Bronchial epithelial cell (primary cell): Measurements from ENCODE around the gene DCAF8. TPM values are rescaled to one million over a fixed set of nuclear protein-coding genes. Genes with fewer than 3 reads are reported as not detected.
A peak's percentile ranks its signal among the peaks of the same experiment; 100 is the strongest.
"Not testable (repeated sequence)": the region's sequence is repeated elsewhere in the genome, so short reads cannot be mapped to it uniquely, and the experiment has no call there.

Source experiments
- DNase-seq: peaks from one replicate; pipeline ENCODE4 v3.0.0-alpha.2; 2010; ENCODE audit warnings: low read depth
- FAIRE-seq: peaks from 2 replicates; lab custom pipeline; 2011; peaks lifted over from hg19 to GRCh38; lab: Jason Lieb, UNC
- H3K27me3 ChIP-seq: 2 replicates; pipeline ENCODE4 v1.5.1; 2011; ENCODE audit warnings: low read length; ENCODE audit not compliant: control insufficient read depth, insufficient read depth
- H3K36me3 ChIP-seq: 2 replicates; pipeline ENCODE4 v1.5.1; 2011; ENCODE audit warnings: low read length; ENCODE audit not compliant: control insufficient read depth, insufficient read depth
- H3K4me3 ChIP-seq: 2 replicates; pipeline ENCODE4 v1.5.1; 2011; ENCODE audit warnings: mild to moderate bottlenecking, low read depth, low read length, control low read depth
- total RNA-seq: library from RNA; depleted of rRNA; stranded (reverse); fragments of >200 nt; gene quantifications from 2 replicates; pipeline ENCODE4 v1.2.1, GENCODE V29; 2014
- TF ChIP-seq, protein P1 (sequence below): IDR thresholded peaks from 2 replicates; pipeline ENCODE4 v1.5.1; 2011; ENCODE audit warnings: mild to moderate bottlenecking, moderate library complexity, low read length, control low read depth, inconsistent platforms; ENCODE audit not compliant: insufficient read depth, severe bottlenecking

DCAF8 gene
- total RNA-seq, 1 donor from 2014 or later, result 57.4 TPM

DNA sequence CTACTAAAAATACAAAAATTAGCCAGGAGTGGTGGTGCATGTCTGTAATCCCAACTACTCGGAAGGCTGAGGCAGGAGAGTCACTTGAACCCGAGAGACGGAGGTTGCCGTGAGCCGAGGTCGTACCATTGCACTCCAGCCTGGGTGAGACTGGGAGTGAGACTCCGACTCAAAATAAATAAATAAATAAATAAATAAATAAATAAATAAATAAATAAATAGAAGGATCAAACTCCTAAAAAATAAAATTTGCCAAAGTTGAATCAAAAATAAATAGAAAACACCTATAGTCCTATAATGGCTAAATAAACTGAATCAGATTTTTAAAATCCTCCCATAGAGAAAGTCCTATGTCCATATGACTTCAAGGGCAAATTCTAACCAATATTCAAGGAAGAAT lies 37.8 kb upstream of the DCAF8 start:
- DNase-seq, result no peak
- H3K36me3 ChIP-seq, result peaks cover 10% of the 10 kb centered on the region
- TF ChIP-seq, protein P1, sequence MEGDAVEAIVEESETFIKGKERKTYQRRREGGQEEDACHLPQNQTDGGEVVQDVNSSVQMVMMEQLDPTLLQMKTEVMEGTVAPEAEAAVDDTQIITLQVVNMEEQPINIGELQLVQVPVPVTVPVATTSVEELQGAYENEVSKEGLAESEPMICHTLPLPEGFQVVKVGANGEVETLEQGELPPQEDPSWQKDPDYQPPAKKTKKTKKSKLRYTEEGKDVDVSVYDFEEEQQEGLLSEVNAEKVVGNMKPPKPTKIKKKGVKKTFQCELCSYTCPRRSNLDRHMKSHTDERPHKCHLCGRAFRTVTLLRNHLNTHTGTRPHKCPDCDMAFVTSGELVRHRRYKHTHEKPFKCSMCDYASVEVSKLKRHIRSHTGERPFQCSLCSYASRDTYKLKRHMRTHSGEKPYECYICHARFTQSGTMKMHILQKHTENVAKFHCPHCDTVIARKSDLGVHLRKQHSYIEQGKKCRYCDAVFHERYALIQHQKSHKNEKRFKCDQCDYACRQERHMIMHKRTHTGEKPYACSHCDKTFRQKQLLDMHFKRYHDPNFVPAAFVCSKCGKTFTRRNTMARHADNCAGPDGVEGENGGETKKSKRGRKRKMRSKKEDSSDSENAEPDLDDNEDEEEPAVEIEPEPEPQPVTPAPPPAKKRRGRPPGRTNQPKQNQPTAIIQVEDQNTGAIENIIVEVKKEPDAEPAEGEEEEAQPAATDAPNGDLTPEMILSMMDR, result no peak
- no peaks in the 10 kb centered on the region for H3K27me3 ChIP-seq
- H3K4me3 ChIP-seq, result no peak overlapping the region
- no peak for FAIRE-seq

DNA sequence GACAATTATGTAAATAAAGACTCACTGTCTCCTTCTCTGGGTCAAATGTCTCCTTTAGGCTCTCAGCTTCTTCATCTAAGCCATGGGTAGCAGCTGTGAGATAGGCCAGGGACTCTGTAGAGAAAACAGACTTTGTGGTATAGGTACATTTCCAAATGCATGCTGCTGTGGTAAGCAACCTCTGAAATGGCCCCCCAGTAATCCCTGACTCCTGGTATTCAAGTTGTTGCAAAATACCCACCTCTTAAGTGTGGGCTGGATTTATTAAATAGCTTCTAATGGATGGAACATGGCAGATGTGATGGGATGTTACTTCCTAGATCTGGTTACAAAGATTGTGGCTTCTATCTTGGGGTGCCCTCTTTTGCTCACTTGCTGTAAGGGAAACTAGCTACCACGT lies 33.7 kb upstream of the DCAF8 start:
- TF ChIP-seq, protein P1, result no peak
- H3K27me3 ChIP-seq, result no peaks in the 10 kb centered on the region
- DNase-seq (no peak), FAIRE-seq (no peak)
- no peak overlapping the region for H3K4me3 ChIP-seq
- H3K36me3 ChIP-seq, result peaks cover 20% of the 10 kb centered on the region

DNA sequence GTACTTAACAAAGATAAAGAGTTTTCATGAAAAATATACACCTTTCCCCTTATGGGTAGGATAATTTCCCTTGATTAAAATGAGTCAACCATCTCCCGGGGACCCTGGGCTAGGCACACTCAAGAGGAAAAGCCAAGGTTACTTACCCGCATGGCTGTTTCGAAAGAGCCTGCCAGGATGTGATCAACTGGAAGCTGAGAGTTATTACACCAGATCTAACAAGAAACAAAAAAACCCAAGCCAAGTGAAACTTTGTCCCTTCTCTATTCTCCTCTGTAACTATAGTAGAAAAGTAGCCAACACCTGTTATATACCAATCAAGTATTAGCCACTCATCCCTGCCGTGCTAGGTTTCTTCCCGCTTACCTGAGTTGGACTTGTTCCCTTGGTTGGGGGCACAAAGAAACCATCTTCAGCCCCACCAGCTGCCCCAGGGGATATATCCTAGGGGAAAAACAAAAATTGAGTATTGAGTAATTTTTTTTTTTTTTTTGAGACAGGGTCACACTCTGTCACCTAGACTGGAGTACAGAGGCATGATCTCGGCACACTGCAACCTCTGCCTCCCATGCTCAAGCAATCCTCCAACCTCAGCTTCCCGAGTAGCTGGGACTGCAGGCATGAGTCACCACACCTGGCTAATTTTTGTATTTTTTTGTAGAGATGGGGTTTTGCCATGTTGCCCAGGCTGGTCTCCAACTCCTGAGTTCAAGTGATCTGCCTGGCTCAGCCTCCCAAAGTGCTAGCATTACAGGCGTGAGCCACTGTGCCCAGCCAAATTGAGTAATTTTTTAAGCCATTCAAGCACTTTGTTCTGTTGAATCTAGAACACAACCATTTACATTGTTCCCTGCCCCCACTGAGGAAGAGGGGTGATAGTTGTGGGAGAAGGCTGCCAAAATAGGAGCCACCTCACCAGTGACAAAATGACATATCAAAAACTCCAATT lies 30.9 kb upstream of the DCAF8 start:
- H3K27me3 ChIP-seq, result no peaks in the 10 kb centered on the region
- peaks cover 35% of the 10 kb centered on the region for H3K36me3 ChIP-seq
- FAIRE-seq (no peak), DNase-seq (no peak)
- TF ChIP-seq, protein P1, result no peak
- H3K4me3 ChIP-seq, result no peak overlapping the region

DNA sequence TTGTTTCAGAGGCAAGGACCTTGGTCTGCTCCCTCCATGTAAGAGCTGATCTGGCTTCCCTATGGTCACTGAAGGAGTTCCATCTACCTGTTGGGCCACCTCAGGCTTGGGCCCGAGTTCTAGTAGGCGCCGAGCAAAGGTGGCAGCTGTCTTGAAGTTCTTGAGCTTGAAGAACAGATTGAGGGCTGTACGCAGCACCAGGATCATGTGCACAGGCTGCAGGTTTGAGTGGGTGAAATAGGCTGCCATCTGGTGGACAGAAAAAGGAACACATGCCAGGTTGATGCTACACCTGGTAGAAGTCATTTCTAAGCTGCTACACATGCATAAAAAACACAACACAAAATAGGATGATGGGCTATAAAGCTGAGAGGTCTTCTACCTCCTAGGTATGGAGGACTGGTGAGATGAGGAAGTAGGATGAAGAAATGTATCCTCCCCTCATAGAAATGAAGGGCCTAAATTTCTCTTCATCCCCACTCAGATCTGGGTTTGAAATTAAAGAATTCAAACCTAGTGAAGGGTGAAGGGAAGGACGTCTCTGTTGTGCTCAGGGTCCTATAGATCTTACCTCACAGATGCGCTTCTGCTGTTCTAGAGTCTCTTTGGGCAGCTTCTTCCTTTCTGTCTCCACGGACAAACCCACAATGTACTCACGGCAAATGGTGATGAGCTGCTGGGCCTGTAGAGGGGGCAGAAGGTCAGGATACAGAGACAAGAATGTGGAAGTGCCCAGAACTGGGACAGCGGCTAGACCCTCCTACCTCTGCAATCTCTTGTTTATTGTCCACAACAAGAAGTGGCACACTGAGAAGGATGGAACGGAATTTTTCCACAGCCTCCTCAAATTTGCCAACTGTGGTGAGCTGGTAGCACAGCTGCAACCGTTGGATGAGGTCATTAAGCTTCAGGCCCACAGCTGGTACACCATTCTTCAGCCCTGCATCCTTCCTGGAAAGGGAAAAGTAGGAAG lies 29.2 kb upstream of the DCAF8 start:
- no peaks in the 10 kb centered on the region for H3K27me3 ChIP-seq
- DNase-seq (peak; percentile 70), FAIRE-seq (peak; percentile 40)
- peaks cover 30% of the 10 kb centered on the region for H3K36me3 ChIP-seq
- TF ChIP-seq, protein P1, result peak; percentile 79
- H3K4me3 ChIP-seq, result no peak overlapping the region

DNA sequence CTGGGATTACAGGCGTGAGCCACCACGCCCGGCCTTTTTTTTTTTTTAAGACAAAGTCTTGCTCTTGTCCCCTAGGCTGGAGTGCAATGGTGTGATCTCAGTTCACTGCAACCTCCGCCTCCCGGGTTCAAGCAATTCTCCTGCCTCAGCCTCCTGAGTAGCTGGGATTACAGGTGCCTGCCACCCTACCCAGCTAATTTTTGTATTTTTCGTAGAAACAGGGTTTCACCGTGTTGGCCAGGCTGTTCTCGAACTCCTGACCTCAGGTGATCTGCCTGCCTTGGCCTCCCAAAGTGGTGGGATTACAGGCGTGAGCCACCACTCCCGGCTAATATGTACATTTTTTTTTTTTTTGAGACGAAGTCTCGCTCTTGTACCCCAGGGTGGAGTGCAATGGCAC lies 25.4 kb upstream of the DCAF8 start:
- not testable (repeated sequence) for DNase-seq, FAIRE-seq, H3K27me3 ChIP-seq, H3K4me3 ChIP-seq
- peaks cover 20% of the 10 kb centered on the region for H3K36me3 ChIP-seq

DNA sequence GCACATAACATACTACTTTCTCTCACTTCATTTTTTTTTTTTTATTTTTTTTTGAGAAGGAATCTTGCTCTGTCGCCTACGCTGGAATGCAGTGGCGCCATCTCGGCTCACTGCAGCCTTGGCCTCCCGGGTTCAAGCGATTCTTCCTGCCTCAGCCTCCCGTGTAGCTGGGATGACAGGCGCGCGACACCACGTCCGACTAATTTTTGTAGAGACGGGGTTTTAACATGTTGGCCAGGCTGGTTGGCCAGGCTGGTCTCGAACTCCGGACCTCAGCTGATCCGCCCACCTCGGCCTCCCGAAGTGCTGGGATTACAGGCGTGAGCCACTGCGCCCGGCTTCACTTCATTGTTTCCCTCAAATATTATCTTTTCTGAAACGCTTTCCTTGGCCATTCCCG lies 23.2 kb upstream of the DCAF8 start:
- no peak for DNase-seq
- no peaks in the 10 kb centered on the region for H3K27me3 ChIP-seq
- TF ChIP-seq, protein P1, result no peak
- FAIRE-seq, result no peak
- H3K4me3 ChIP-seq, result no peak overlapping the region
- H3K36me3 ChIP-seq, result peaks cover 15% of the 10 kb centered on the region
